A673 (cell line): ENCODE measurements around the gene SPECC1. TPM values are rescaled to one million over a fixed set of nuclear protein-coding genes. Genes with fewer than 3 reads are reported as not detected.

ENCODE experiments used
- BruUV-seq: library from RNA; stranded (reverse); fragments of 400-500 nt; replicated peaks from 2 replicates; lab custom pipeline; 2021; lab: Mats Ljungman, UMichigan
- CTCF ChIA-PET: fragments of 300-600 bp; sonication (Branson Sonifier 250); formaldehyde crosslinking; loops from one replicate; lab custom pipeline; 2022; ENCODE audit warnings: antibody characterized with exemption; lab: Charles Lee
- POLR2A ChIA-PET: fragments of 300-600 bp; sonication (Branson Sonifier 250); formaldehyde crosslinking; loops from one replicate; lab custom pipeline; 2022; ENCODE audit warnings: antibody characterized with exemption; ENCODE audit not compliant: low non-redundant PET; lab: Charles Lee
- DNase-seq: peaks from one replicate; pipeline ENCODE4 v3.0.0-alpha.2; 2015; ENCODE audit warnings: low spot score
- H3K27ac ChIP-seq: fragments of 200-600 bp; sonication (generic); 2 replicates; pipeline ENCODE4 v1.5.1; 2016; ENCODE audit warnings: mixed run types, low read depth, mild to moderate bottlenecking, mixed read lengths, antibody characterized with exemption, low read length; ENCODE audit not compliant: poor library complexity, severe bottlenecking
- H3K27me3 ChIP-seq: fragments of 200-600 bp; sonication (generic); replicated peaks from 2 replicates; pipeline ENCODE4 v1.6.1; 2017; ENCODE audit warnings: mixed run types, low read depth, mild to moderate bottlenecking, mixed read lengths, antibody characterized with exemption, low read length; ENCODE audit not compliant: insufficient read depth, poor library complexity
- H3K36me3 ChIP-seq: fragments of 200-600 bp; sonication (generic); 2 replicates; pipeline ENCODE4 v1.6.1; 2016; ENCODE audit warnings: mixed run types, mild to moderate bottlenecking, mixed read lengths, antibody characterized with exemption, low read length; ENCODE audit not compliant: insufficient read depth, poor library complexity, severe bottlenecking
- H3K4me1 ChIP-seq: fragments of 200-600 bp; sonication (generic); 2 replicates; pipeline ENCODE4 v1.6.1; 2017; ENCODE audit warnings: mixed run types, mild to moderate bottlenecking, mixed read lengths, antibody characterized with exemption, low read length; ENCODE audit not compliant: insufficient read depth, poor library complexity, severe bottlenecking
- H3K4me3 ChIP-seq: fragments of 200-600 bp; sonication (generic); 2 replicates; pipeline ENCODE4 v1.5.1; 2016; ENCODE audit warnings: low read depth, mixed run types, mild to moderate bottlenecking, mixed read lengths, low read length; ENCODE audit not compliant: poor library complexity, severe bottlenecking
- H3K9me3 ChIP-seq: fragments of 200-600 bp; sonication (generic); 2 replicates; pipeline ENCODE4 v1.6.1; 2016; ENCODE audit warnings: mixed run types, low read depth, mild to moderate bottlenecking, mixed read lengths, antibody characterized with exemption, low read length; ENCODE audit not compliant: poor library complexity, severe bottlenecking
- CTCF ChIP-seq: fragments of 300-800, 200-600 bp; sonication (generic); conservative IDR thresholded peaks from 2 replicates; pipeline ENCODE4 v1.5.1; 2017; ENCODE audit warnings: low read depth, mild to moderate bottlenecking, antibody characterized with exemption, low read length, moderate library complexity, mixed read lengths
- EZH2 ChIP-seq: fragments of 200-600 bp; sonication (generic); IDR thresholded peaks from 2 replicates; pipeline ENCODE4 v1.6.1; 2017; ENCODE audit warnings: borderline replicate concordance, low read depth, mild to moderate bottlenecking, mixed read lengths, antibody characterized with exemption, low read length; ENCODE audit not compliant: poor library complexity, severe bottlenecking
- intact Hi-C: fragments of 100-400 bp; cut with micrococcal nuclease; formaldehyde crosslinking; loops from one replicate; pipeline ENCODE4 v1.10.0; 2022; ENCODE audit not compliant: unreplicated experiment
- total RNA-seq: library from RNA; stranded (reverse); gene quantifications from 2 replicates; pipeline ENCODE4 v1.2.3, GENCODE V29; 2021

Gene SPECC1
- total RNA-seq, 1 experiment from 2014 or later, result 5.8 TPM

- no peaks in the 10 kb centered on the region for H3K4me1 ChIP-seq
- intact Hi-C loops, result no loop called here
- DNase-seq, result no peak
- H3K27me3 ChIP-seq, result peaks cover 9% of the 10 kb centered on the region
- no peak overlapping the region for H3K27ac ChIP-seq
- BruUV-seq, result no TSS peak
- ChIA-PET POLR2A (no interaction called here), CTCF (no interaction called here)
- H3K36me3 ChIP-seq, result no peaks in the 10 kb centered on the region
- no peaks in the 10 kb centered on the region for H3K9me3 ChIP-seq
- no peak overlapping the region for H3K4me3 ChIP-seq
- no peak for TF ChIP-seq EZH2
- TF ChIP-seq CTCF, result no peak
Measured at GRCh38 chr17:20028443-20028842, 19.3 kb downstream of the SPECC1 start.

GRCh38 chr17:20032636-20033035, 23.5 kb downstream of the SPECC1 start:
- Histone ChIP-seq H3K4me1 (no peaks in the 10 kb centered on the region), H3K36me3 (no peaks in the 10 kb centered on the region), H3K9me3 (no peaks in the 10 kb centered on the region), H3K27me3 (peaks cover 2% of the 10 kb centered on the region), H3K27ac (no peak overlapping the region), H3K4me3 (no peak overlapping the region)
- ChIA-PET CTCF (no interaction called here), POLR2A (no interaction called here)
- TF ChIP-seq EZH2, result no peak
- TF ChIP-seq CTCF, result no peak
- DNase-seq, result no peak
- intact Hi-C loops, result no loop called here
- BruUV-seq, result no TSS peak

- ChIA-PET POLR2A (no interaction called here), CTCF (no interaction called here)
- Histone ChIP-seq H3K27me3 (peaks cover 2% of the 10 kb centered on the region), H3K27ac (no peak overlapping the region), H3K4me3 (no peak overlapping the region), H3K36me3 (no peaks in the 10 kb centered on the region), H3K9me3 (no peaks in the 10 kb centered on the region), H3K4me1 (no peaks in the 10 kb centered on the region)
- no peak for DNase-seq
- intact Hi-C loops, result no loop called here
- BruUV-seq, result no TSS peak
- no peak for TF ChIP-seq CTCF
- no peak for TF ChIP-seq EZH2
Measured at GRCh38 chr17:20033415-20033814, 24.3 kb downstream of the SPECC1 start.
